ENCODE results near the gene FAAH.
"Not testable (repeated sequence)": the region's sequence is repeated elsewhere in the genome, so short reads cannot be mapped to it uniquely, and the experiment has no call there.

GRCh38 chr1:46365796-46366195 lies 28.3 kb upstream of the FAAH start:
- not testable (repeated sequence) for TF ChIP-seq REST (IDR thresholded peaks at IDR 0.05; ENCODE audit: low read depth); POLR2A (IDR thresholded peaks at IDR 0.05; ENCODE audit: borderline replicate concordance, extremely low read depth, insufficient read depth, insufficient read length); CTCF (IDR thresholded peaks at IDR 0.05 in 2 of 3, conservative IDR thresholded peaks at IDR 0.05 in 1 of 3; ENCODE audit: borderline replicate concordance in 1 of 3, insufficient read depth in 1 of 3, low read depth in 2 of 3, low read length in 2 of 3); SP1 (IDR thresholded peaks at IDR 0.05; ENCODE audit: low read depth); RAD21 (IDR thresholded peaks at IDR 0.05; ENCODE audit: low read depth); EGR1 (IDR thresholded peaks at IDR 0.05; ENCODE audit: low read depth); ATF3 (IDR thresholded peaks at IDR 0.05); EZH2 (IDR thresholded peaks at IDR 0.05)
